ENCODE results near the gene PSTPIP2. TPM values are rescaled to one million over a fixed set of nuclear protein-coding genes. Genes with fewer than 3 reads are reported as not detected.

Gene PSTPIP2
- total RNA-seq, 1 donor from 2014 or later, result 6.1 TPM

GRCh38 chr18:46040747-46041104, 31.3 kb downstream of the PSTPIP2 start:
- TF ChIP-seq CTCF (IDR thresholded peaks at IDR 0.05; ENCODE audit: unreplicated experiment), result no peak
- Mint-ChIP-seq H3K27me3 (no peaks in the 10 kb centered on the region), H3K36me3 (ENCODE audit: insufficient read depth) (no peaks in the 10 kb centered on the region), H3K4me1 (ENCODE audit: low read depth) (peaks cover 3% of the 10 kb centered on the region), H3K9me3 (ENCODE audit: low read depth) (no peaks in the 10 kb centered on the region), H3K27ac (no peak overlapping the region), H3K4me3 (ENCODE audit: low read depth) (no peak overlapping the region)
- no peak for DNase-seq (ENCODE audit: low spot score, unreplicated experiment)

GRCh38 chr18:46040033-46040746, 31.9 kb downstream of the PSTPIP2 start:
- Mint-ChIP-seq H3K27me3 (no peaks in the 10 kb centered on the region), H3K27ac (peak overlapping the region; percentile 11), H3K36me3 (ENCODE audit: insufficient read depth) (no peaks in the 10 kb centered on the region), H3K4me3 (ENCODE audit: low read depth) (no peak overlapping the region), H3K9me3 (ENCODE audit: low read depth) (no peaks in the 10 kb centered on the region), H3K4me1 (ENCODE audit: low read depth) (peaks cover 3% of the 10 kb centered on the region)
- no peak for TF ChIP-seq CTCF (IDR thresholded peaks at IDR 0.05; ENCODE audit: unreplicated experiment)
- DNase-seq (ENCODE audit: low spot score, unreplicated experiment), result no peak

- Mint-ChIP-seq H3K27ac (no peak overlapping the region), H3K4me1 (ENCODE audit: low read depth) (peaks cover 3% of the 10 kb centered on the region), H3K36me3 (ENCODE audit: insufficient read depth) (no peaks in the 10 kb centered on the region), H3K4me3 (ENCODE audit: low read depth) (no peak overlapping the region), H3K9me3 (ENCODE audit: low read depth) (no peaks in the 10 kb centered on the region), H3K27me3 (no peaks in the 10 kb centered on the region)
- TF ChIP-seq CTCF (IDR thresholded peaks at IDR 0.05; ENCODE audit: unreplicated experiment), result no peak
- no peak for DNase-seq (ENCODE audit: low spot score, unreplicated experiment)
Measured at GRCh38 chr18:46037512-46038305, 34.4 kb downstream of the PSTPIP2 start.

GRCh38 chr18:46035696-46036680, 36.1 kb downstream of the PSTPIP2 start:
- TF ChIP-seq CTCF (IDR thresholded peaks at IDR 0.05; ENCODE audit: unreplicated experiment), result no peak
- Mint-ChIP-seq H3K9me3 (ENCODE audit: low read depth) (no peaks in the 10 kb centered on the region), H3K27ac (no peak overlapping the region), H3K27me3 (no peaks in the 10 kb centered on the region), H3K4me1 (ENCODE audit: low read depth) (peaks cover 3% of the 10 kb centered on the region), H3K4me3 (ENCODE audit: low read depth) (no peak overlapping the region), H3K36me3 (ENCODE audit: insufficient read depth) (no peaks in the 10 kb centered on the region)
- no peak for DNase-seq (ENCODE audit: low spot score, unreplicated experiment)

GRCh38 chr18:46034230-46034629, 37.8 kb downstream of the PSTPIP2 start:
- no peaks in the 10 kb centered on the region for H3K4me1 Mint-ChIP-seq (ENCODE audit: low read depth)
- no peak overlapping the region for H3K4me3 Mint-ChIP-seq (ENCODE audit: low read depth)
- no peak for DNase-seq (ENCODE audit: low spot score, unreplicated experiment)
- H3K27me3 Mint-ChIP-seq, result peaks cover 13% of the 10 kb centered on the region
- H3K27ac Mint-ChIP-seq, result no peak overlapping the region
- no peaks in the 10 kb centered on the region for H3K36me3 Mint-ChIP-seq (ENCODE audit: insufficient read depth)
- no peaks in the 10 kb centered on the region for H3K9me3 Mint-ChIP-seq (ENCODE audit: low read depth)
- no peak for TF ChIP-seq CTCF (IDR thresholded peaks at IDR 0.05; ENCODE audit: unreplicated experiment)
